ENCODE measurements around the gene DMXL2.
"Not testable (repeated sequence)": the region's sequence is repeated elsewhere in the genome, so short reads cannot be mapped to it uniquely, and the experiment has no call there.

DMXL2 gene

GRCh38 chr15:51622604-51623370, at the start of gene DMXL2:
TSS of gene DMXL2 (minus strand) at chr15:51622771. CDS start at chr15:51622545, 226 bp downstream.
- peak; percentile 29 for DNase-seq

GRCh38 chr15:51672155-51672687, 49.6 kb upstream of the DMXL2 start:
- DNase-seq = no peak

GRCh38 chr15:51669381-51669780, 46.8 kb upstream of the DMXL2 start:
- no peak for DNase-seq

GRCh38 chr15:51668446-51668845, 45.9 kb upstream of the DMXL2 start:
- DNase-seq = no peak

GRCh38 chr15:51667478-51667877, 44.9 kb upstream of the DMXL2 start:
- DNase-seq = no peak

- no peak for DNase-seq
Observed at GRCh38 chr15:51661072-51661471, 38.5 kb upstream of the DMXL2 start.

GRCh38 chr15:51658664-51659063, 36.1 kb upstream of the DMXL2 start:
- DNase-seq = no peak

GRCh38 chr15:51655401-51656057, 33.0 kb upstream of the DMXL2 start:
- DNase-seq = not testable (repeated sequence)

- DNase-seq = no peak
Observed at GRCh38 chr15:51652084-51652668, 29.6 kb upstream of the DMXL2 start.

- DNase-seq = peak; percentile 42
Observed at GRCh38 chr15:51649659-51650521, 27.3 kb upstream of the DMXL2 start.

- DNase-seq = not testable (repeated sequence)
Observed at GRCh38 chr15:51648643-51649042, 26.1 kb upstream of the DMXL2 start.

GRCh38 chr15:51648101-51648500, 25.5 kb upstream of the DMXL2 start:
- not testable (repeated sequence) for DNase-seq

GRCh38 chr15:51647128-51647562, 24.6 kb upstream of the DMXL2 start:
- peak; percentile 3 for DNase-seq

GRCh38 chr15:51642696-51643095, 20.1 kb upstream of the DMXL2 start:
- no peak for DNase-seq

- no peak for DNase-seq
Observed at GRCh38 chr15:51641490-51642130, 19.0 kb upstream of the DMXL2 start.

GRCh38 chr15:51634591-51635198, 12.1 kb upstream of the DMXL2 start:
- DNase-seq = no peak

GRCh38 chr15:51629612-51630011, 7.0 kb upstream of the DMXL2 start:
- no peak for DNase-seq

- DNase-seq = no peak
Observed at GRCh38 chr15:51625236-51625635, 2.7 kb upstream of the DMXL2 start.

- DNase-seq = no peak
Observed at GRCh38 chr15:51624022-51624421, 1.5 kb upstream of the DMXL2 start.

GRCh38 chr15:51623386-51623938, 891 bp upstream of the DMXL2 start:
- no peak for DNase-seq

GRCh38 chr15:51621936-51622603, 501 bp downstream of the DMXL2 start:
- no peak for DNase-seq

Measured in DMS153 (cell line).